Mesenteric fat pad (tissue), 1 donor: ENCODE results near the gene PFKM. TPM values are rescaled to one million over a fixed set of nuclear protein-coding genes. Genes with fewer than 3 reads are reported as not detected.
"Not testable (repeated sequence)": the region's sequence is repeated elsewhere in the genome, so short reads cannot be mapped to it uniquely, and the experiment has no call there.

Experiments used
- DNase-seq: peaks from one replicate; pipeline ENCODE4 v3.0.0-alpha.2; 2020; ENCODE audit warnings: low spot score
- total RNA-seq: library from RNA; stranded (reverse); fragmentation: NEBNext Ultra II Directional; extraction: Animal tissue kit (Norgen Biotek cat#: 25700); gene quantifications from one replicate; pipeline ENCODE4 v1.2.1, GENCODE V29; 2021
- donor health status: DM: yes; HTN: yes; CAD: no.

Gene PFKM
- total RNA-seq, 1 donor from 2014 or later = 27.5 TPM

DNA sequence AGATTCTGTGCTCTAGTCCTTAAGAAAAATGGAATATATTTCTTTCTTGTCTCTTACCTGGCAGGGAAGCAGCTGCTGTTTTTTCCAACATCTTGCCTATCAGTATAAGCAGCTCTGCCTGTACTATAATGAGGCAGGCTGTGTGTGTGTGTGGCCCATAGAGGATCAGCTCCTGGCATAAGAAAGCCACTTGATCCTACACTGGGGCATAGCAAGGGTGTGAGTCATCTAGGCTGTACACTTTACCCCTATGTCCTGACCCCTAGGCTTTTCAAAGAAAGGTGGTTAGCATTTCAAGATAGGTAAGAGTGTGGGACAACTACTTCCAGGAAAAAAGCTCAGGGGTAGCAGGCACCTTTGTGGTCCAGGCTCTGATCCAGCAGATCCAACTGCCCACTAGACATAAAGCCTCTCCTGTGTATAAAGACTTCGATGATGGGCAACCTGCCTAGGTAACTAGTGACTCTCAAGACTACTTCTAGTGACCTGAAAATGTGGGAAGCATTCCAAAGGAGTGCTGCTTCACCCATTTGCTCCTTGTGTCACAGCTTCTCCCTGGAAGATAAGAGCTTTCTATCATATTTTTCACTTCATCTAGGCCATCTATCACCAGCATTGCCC, 8.4 kb upstream of the PFKM start:
- no peak for DNase-seq

DNA sequence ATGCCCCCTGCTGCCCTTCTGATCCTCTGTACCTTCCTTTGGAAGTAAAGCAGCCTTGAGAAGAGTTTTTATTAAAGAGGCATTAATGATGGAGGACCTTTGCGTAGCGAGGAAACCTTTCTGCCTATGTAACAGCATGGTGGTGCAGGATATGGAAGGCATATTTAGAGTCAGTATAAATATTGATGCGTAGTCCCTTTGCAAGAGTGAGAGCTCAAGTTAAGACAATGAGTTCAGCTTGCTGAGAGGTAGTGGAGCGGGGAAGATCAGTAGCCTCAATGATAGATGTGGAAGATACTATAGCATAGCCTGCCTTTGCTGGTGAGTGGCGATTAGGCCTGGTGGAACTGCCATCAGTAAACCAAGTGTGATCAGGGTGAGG, 7.9 kb upstream of the PFKM start:
- not testable (repeated sequence) for DNase-seq

DNA sequence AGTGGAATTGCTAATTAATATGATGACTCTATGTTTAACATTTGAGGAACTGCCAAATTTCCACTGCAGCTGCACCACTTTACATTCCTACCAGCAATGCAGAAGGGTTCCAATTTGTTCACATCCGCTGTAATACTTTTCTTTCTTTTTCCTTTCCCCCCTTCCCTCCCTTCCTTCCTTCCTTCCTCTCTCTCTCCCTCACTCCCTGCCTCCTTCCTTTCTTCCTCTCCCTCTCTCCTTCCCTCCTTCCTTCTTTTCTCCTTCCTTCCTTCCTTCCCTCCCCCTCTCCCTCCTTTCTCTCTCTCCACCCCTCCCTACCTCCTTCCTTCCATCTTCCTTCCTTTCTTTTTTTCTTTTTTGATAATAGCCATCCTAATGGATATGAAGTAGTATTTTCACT, 3.2 kb upstream of the PFKM start:
- DNase-seq = no peak

DNA sequence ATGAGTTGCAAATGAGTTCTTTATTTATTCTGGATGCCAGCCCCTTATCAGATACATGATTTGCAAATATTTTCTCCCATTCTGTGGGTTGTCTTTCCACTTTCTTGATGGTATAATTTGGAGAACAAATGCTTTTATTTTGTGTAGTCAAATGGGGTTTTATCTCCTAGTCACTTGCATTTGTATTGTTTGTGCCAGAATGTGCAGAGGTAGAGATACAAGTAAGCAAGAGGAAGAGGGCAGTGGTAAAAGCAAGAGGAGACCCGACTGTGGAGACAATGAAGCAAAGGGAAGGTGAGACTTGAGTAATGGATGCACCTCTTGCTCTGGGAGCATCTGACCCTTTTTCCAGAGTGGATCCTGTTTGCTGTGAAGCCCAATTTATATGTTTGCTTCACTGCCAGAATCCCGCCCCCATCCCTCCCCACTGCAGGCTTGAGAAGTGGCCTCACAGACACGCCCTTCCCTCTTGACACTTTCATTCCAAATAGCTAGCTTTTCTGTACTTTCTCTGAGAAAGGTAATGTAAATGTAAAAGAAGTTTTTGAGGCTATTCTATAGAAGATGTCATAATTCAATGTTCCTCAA, 786 bp upstream of the PFKM start:
- no peak for DNase-seq

DNA sequence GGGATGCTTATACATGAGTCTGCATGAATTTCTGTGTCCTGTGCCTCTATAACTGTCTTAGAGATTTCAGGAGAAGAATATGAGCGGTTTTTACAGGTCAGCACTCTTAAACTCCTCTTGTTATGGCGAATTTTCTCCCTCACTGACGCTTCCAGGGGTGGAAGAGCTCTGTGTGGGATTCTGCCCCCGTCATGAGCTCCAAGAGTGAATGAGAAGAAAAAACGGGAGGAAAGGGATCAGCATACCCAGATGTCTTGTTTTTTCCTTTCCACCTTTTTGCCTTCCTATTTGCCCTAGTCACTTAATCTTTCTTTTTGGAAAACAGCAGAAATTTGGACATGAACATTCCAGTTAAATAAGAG, 651 bp downstream of the PFKM start:
- no peak for DNase-seq

DNA sequence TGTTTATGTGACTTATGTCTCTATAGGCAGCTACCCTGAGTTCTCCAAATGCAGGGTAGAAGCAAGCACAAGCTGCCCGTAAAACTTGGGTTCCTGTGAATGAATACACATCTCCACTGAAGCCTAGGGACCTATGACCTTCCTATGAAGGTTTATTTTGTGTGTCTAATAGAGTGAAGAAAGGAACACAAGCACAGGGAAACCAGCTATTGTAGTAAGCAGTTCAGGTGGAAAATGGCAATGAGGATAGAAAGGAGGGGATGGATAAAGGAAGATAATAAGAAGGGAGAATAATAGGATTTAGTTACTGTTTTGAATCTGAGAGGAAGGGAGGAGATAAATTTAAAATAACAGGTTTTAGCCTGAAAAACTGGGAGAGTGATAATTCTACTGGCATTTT, 2.4 kb downstream of the PFKM start:
- DNase-seq = no peak

DNA sequence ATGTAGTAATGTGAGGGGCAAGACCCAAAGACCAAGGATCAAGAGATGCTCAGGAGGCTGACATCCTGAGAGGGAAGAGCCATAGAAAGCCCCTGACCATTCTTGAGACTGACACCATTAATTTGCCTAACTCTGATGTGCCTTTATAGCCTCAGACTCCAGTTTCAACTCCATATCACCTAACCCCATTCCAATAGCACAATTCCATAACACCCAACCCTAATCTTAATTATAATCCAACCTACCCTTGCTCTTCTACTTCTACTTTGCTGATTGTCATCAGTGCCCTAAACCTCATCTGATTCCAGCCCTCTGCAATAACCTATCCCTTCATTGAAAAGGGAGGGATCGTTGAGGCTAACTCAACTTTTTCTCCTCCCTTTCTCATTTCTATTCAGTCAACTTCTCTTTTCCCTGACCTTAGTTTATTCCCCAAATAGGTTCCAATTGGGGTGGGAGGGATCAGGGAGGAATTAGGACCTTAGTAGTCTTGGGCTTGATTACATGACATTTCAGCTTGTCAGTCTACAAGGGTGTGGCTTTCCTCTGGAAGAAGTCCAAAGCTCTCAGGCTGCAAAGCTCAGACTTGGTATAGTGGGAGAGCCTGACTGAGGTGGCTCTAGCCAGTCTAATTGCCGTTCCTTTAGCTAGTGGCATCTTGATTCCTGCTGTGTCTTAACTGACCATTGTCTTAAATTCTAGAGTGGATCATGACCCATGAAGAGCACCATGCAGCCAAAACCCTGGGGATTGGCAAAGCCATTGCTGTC, 3.1 kb downstream of the PFKM start:
- no peak for DNase-seq

DNA sequence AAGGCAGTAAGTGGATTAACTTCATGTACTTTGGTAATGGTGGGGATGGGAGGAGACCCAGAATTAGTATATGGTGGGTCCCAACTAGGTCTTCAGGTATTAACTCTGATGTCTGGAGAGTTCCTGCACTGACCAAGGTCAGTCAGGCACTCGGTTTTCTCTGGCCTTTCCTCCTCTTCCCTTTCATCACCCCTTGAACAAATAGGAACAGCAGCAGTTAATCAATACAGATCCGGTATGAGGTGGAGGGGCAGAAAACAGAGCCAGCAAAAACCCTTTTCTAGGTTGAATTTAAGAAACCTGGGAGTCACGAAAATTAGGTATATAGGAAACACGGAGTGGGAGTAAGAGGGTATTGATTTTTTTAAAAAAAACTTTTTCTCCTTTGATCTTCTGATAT, 4.0 kb downstream of the PFKM start:
- no peak for DNase-seq

DNA sequence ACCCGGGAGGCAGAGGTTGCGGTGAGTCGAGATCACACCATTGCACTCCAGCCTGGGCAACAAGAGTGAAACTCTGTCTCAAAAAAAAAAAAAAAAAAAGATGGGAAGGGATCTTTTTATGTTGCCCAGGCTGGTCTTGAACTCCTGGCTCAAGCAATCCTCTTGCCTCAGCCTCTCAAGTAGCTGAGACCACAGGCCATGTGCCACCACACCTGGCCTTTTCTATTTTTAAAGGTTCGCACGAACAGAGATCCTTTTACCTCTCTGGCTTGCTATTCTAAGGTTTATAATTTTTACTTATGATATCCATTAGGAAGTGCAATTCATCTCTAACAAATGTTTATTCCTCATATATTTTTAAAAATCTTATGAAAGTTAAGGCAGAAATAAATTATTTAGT, 6.4 kb downstream of the PFKM start:
- DNase-seq = not testable (repeated sequence)

DNA sequence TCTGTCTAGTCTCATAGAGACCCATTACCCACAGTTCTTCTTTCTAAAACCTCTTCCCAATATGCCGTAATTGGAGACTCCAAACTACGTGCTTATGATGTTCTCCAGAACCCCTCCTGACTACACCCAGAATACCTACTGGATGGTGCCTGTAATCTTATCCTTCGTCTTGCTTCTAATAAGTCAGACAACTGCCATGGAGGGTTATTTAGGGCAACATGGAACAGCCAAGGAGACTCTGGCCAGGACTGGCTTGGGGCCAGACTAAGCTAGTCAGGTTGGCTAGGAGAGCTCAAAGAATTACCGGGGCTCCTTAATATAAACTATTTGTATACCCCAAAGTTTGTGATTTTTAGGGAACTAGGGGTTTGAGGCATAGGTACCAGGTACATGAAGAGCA, 6.8 kb downstream of the PFKM start:
- no peak for DNase-seq

DNA sequence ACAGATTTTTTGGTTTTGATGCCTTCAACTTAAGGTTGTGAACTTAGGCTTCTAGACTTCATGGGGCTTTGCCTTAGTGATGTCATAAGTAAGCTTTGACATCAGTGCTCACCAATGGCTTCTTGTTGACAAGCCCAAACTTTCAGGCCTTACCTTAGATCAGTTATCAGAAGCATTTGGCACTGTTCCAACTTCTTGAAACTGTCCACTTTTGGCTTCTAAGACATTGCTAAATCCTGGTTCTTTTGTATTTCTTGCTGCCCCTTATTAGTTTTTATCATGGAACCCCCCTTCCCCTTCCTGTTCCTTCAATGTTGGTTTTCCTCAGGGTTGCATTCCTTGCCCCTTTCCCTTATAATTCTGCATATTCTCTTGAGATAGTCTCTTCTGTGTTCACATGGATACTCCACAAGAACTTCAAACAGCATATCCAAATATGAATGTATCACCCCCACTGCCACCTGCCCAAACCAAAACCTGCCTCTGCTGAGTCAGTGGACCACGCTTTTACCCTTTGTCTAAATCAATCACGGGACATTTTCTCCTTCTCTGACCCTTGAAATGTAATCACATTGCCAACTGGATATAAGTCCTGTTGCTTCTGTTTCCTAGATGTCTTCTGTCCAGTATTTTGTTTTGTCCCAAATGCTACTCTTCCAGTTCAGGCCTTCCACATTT, 7.9 kb downstream of the PFKM start:
- DNase-seq = no peak

DNA sequence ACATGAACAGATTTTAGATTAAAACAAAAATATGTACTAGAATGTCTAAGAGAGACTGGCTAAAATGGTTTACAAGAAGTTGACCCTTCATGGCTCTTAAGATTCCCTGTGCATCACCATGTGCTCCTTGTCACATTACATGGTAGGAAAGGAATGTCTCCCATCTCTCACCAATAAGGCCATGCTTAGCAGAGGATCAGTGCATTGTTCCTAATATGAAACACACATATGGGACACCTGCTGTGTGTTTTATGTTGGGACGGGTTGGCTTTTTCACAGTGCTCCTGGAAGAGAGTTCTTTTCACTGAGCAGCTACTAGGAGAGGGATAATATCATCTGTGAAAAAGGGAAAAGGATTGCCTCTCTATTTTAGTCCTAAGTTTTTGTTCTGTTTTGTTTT, 9.6 kb downstream of the PFKM start:
- DNase-seq = no peak

DNA sequence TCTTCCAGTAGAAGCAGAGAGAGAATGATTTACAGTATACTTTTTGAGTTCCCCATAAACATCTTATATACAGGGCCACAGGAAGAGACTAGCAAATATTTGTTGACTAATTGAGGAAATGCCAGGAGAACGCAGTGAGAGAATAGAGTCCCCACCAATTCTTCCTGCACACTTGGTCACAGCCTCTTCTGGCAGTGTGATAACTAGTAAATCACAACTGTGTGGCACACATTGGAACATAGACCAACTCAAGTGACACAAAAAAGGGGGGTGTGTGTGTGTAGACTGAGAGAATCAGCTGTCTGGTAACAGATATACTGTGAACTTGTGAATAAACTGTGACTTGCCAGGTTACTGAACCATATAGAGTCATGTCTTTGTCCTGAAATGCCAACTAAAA, 10.2 kb downstream of the PFKM start:
- DNase-seq = no peak

DNA sequence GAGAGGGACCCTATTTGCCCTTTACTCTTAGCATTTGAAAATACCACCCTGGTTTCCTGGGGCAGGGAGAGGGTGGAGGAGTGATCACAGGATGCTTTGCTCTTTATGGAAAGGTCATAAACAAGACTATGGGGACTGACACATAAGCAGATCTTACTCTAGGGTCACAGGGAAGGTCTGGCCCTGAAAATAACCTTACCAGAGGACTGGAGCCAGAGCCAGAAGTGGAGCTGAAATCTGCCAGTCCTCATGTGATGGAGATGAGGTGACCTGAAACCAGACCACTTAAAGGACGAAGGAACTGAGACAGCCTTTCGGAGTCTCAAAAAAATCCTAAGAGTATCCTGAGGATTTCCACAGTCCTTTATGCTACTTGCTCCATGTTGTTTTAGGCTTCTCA, 12.4 kb downstream of the PFKM start:
- no peak for DNase-seq

DNA sequence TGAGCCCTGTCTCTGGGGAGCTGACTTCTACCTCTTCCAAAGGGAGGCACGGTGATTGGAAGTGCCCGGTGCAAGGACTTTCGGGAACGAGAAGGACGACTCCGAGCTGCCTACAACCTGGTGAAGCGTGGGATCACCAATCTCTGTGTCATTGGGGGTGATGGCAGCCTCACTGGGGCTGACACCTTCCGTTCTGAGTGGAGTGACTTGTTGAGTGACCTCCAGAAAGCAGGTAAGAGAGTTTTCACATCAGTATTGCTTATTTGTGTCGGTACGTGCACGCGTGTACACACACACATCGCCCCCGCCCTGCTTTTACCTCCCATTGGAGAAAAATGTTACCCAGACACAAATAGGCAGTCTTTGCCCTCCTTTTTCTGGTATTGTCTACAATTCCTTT, 13.7 kb downstream of the PFKM start:
- no peak for DNase-seq

DNA sequence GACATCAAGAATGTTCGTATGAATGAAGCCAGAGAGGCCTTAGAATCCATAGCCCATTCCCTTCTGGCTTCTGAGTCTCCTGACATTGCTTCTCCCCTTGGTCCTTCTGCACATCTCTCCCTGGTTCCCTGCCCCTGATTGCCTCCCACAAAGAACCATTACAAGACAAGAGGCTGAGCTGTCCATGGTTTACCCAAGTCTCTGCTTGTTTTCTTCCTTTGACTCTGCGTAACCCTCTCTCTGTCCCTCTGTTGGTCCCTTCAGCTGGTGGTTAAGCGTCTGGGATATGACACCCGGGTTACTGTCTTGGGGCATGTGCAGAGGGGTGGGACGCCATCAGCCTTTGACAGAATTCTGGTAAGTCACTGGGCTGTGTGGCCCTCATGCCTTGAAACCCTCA, 15.9 kb downstream of the PFKM start:
- DNase-seq = no peak

DNA sequence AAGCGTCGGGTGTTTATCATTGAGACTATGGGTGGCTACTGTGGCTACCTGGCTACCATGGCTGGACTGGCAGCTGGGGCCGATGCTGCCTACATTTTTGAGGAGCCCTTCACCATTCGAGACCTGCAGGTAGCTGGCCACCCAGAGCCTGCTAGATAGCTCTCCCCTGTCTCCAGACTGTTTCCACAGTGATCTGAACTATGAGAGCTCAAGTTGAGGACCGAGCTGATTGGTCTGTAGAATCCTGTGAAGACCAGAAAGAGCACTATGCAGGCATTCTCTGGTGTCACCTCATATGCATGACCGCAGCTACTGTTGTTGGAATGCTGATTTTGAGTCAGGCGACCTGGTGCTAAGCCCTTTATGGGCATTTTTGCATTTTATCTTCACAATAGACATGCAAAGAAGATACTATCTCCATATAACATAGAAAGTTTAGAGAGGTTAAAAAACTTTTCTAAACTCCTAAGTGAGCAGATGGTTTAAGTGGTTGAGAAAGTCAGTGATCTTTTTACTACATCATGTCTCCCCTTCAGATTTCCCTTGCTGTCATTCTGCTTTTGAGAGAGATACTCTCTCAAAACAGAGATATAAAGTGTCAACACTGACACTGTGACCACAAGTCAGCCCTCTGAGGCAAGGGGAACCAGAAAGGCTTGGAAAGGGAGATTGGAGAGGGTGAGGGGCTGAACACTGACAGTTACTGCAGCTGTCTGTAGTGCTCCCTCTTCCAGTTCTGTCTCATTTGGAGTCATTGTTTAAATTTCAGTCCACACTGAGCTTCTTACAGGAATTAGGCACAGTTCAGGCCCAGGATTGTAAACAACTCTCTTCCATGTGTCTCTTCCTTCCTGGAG, 23.9 kb downstream of the PFKM start:
- DNase-seq = no peak

DNA sequence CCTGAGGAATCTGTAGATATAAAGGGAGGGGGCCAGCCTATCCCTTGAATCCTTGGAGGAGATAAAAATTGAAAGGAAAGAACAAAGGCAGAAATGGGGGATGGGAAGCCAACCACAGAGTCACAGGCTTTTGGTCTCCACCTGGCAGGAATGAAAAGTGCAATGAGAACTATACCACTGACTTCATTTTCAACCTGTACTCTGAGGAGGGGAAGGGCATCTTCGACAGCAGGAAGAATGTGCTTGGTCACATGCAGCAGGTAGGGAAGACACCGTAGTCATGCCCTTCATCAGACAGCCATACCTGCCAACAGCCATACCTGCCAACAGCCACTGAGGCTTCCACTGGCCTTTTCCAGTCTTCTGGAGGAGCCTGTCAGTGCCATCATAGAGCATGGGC, 24.7 kb downstream of the PFKM start:
- no peak for DNase-seq

DNA sequence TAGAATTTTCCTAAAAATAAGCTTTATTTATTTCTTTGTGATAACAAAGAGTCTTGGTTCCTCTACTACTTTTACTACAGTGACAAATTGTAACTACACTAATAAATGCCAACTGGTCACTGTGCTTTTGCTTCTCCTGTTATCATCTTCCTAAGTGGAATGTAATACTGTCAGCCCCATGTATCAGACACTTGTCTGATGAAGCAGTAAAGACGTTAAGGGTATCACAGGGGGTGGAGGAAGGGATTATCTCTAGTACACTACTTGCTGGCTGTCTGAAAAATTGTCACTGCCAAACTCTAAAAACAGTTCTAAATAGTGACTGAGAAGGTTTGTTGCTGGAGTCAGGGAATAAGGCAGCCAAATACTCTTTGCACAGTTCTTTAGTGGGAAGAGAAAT, 26.8 kb downstream of the PFKM start:
- no peak for DNase-seq

DNA sequence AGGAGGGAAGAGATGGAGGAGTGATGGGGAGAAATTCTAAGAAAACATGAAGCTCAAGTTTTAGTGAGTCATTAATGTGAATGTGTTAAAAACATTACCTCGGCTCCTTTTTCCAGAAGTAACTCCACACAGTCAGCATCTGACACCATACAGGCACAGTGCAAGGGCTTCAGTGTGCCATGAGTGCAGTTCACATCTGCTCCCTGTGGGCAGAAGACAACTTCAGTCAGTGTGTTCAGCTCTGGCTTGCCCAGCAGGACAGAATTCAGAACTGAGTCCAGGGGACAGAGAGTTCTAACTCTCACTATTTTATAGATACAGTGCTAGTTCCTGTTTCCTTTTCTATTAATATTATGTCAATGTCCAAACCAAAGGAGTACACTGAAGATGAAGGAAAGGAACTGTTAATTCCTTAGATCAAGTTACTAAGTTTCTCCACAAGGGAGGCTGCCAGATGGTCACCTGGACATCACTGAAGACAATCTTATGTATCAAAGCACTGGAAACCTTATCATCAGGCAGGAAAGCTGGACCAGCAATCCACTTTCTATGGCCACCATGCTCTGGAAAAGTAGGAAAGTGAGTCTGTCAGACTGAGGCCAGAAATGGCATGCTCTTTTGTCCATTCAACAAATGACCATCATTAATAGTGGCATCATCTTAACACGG, 32.1 kb downstream of the PFKM start:
- no peak for DNase-seq

DNA sequence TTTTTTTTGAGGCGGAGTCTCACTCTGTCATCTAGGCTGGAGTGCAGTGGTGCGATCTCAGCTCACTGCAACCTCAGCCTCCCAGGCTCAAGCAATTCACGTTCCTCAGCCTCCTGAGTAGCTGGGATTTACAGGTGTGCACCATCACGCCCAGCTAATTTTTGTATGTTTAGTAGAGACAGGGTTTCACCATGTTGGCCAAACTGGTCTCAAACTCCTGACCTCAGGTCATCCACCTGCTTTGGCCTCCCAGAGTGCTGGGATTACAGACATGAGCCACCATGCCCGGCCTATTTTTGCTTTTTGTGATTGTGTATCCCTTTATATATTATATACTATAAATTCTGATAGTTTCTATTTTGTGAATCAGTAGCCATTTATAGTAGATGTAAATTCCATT, 36.6 kb downstream of the PFKM start:
- DNase-seq = not testable (repeated sequence)
